HG02763 (cell line): ENCODE data around the gene CDC42EP5.
"Not testable (repeated sequence)": the region's sequence is repeated elsewhere in the genome, so short reads cannot be mapped to it uniquely, and the experiment has no call there.

Source experiments
- ATAC-seq: cut with Tn5 transposase; IDR thresholded peaks from one replicate; pipeline ENCODE4 v1.9.1; 2021; ENCODE audit warnings: mild to moderate bottlenecking, moderate library complexity; ENCODE audit not compliant: unreplicated experiment

The CDC42EP5 gene

DNA sequence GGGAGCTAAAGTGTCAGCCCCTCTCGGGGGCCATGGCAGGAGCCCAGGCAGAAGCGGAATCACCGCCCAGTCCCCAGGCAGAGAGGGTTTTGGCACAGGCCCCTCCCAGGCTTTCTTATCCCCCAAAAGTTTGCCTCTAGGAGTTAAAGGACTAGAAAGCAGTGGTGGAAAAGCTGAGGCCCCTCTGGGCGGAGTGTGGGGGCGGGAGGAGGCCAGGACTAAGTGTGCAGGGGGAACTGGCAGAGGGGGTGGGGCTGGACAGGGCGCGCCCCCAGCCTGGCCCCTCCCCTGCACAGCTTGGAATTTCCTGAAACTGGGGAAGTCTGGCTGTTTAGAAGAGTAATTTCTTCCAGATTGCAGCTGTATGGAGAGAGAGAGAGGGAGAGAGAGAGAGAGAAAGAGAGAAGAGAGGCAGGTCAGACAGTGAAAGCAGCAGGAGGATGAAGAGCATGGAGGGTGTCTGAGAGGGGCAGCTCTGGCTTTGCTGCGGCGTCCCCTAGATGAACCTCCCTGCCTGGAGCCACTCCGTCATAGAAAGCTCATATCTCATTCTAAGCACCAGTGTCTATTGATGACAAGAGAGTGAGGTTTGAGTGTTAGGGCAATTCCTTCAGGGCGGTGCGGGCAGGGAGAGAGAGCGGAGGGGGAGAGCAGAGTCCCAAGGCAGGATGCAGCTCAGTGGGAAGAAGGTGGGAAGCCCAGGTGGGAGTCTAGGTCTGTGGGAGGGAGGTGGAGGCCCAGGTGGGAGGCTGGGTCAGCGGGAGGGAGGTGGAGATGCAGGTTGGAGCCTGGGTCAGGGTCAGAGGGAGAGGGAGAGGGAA lies at the start of gene CDC42EP5:
CDC42EP5 (minus strand) TSS at position 226 of the 821 bp plus-strand sequence. CDS start 7,749 bp downstream, outside the sequence.
- ATAC-seq: no peak

DNA sequence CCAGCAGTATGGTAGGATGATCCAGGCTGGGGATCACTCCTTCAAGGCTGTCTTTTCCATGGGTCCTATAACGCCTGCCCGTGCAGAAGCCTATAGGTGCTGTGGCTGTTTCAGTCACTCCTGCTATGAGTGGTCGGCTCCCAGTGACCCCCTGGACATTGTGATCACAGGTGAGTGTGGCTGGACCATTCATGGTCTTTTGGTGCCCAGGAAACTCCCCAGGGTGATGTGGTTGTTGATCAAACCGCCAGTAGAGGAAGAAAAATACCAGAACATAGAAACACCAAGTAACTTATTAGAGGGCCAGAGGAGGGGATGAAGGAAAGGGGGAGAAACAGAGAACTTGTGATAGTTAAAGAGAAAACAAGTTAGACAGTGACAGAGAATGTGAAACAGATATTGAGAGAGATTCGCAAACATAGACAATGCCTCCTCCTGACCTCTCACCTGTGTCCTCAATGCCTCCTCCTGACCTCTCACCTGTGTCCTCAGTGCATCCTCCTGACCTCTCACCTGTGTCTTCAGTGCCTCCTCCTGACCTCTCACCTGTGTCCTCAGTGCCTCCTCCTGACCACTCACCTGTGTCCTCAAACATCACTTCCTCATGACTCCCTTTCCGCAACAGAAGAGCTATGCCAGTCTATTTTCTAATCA lies 48.9 kb upstream of the CDC42EP5 start:
- ATAC-seq: no peak

DNA sequence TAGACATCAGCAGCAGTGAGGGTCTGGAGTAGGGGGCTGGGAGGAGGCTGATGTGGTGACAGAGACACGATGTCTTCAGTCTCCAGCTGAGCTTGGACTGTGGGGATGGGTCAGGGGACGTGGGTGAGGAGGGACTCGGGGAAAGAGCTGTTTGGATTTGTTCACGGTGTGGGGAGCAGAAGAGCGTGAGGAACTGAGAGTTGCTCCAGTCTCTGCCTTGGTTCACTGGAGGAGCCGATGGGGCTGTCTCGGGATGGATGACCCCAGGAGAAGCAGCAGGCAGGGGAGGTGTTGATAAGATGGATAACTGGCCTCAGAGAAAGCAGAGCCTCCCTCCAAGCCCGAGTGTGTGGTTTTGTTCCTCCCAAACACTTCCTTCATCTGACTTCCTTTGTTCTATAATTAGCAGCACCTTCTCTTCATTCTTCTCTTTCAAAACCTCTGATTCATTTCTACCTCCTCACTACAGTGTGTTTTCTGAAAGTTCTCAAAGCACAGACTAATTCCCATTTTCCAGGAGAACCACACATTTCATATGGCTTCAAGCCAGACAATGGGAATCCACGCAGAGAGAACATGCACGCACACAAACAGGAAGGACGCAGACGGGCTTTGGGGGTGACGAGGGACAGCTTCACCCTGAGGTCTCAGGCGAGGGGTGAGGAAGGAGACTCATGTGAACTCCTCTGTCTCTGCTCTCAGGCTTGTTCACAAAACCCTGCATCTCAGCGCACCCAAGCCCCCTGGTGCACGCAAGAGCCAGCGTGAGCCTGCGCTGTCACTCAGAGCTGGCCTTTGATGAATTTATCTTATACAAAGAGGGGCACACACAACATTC lies 48.1 kb upstream of the CDC42EP5 start:
- no peak for ATAC-seq

DNA sequence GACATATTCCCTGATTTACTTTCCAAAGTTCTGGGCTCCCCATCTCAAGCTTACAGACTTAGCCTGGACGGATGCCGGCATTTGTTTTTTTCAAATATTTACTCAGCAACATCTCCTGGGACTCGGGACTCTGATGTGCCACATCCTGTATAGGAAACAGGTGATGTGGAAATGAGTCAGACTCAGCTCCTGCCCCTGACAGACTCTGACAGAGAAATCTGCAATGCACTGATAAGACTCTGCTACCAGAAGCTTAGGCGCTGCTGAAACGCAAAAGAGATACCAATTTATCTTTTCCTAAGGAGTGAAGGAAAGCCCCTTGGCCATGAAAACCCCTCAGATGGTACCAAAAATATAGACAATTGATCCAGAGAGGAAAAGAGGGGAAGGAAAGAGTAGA lies 45.7 kb upstream of the CDC42EP5 start:
- no peak for ATAC-seq

DNA sequence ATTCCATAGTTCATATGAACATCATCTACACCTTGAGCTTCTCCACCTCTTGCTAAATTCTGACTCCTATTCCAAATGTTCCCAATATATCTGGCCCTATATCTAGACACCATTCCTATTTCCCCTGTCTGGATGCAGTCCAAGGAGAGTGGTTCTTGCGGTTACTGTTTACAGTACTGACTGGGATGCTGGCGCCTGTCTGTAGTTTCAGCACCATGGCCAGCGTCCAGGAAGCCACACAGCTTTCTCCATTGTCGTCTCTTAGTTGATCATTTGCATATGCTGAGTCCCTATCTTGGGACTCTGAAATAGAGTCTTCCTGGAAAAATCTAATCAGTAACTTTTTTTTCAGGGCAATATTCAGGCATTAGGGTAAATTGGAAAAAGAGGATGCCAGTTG lies 44.4 kb upstream of the CDC42EP5 start:
- ATAC-seq: no peak

- no peak for ATAC-seq
Observed at GRCh38 chr19:54515156-54515555, 42.1 kb upstream of the CDC42EP5 start.

- ATAC-seq: not testable (repeated sequence)
Observed at GRCh38 chr19:54509200-54509940, 36.3 kb upstream of the CDC42EP5 start.

DNA sequence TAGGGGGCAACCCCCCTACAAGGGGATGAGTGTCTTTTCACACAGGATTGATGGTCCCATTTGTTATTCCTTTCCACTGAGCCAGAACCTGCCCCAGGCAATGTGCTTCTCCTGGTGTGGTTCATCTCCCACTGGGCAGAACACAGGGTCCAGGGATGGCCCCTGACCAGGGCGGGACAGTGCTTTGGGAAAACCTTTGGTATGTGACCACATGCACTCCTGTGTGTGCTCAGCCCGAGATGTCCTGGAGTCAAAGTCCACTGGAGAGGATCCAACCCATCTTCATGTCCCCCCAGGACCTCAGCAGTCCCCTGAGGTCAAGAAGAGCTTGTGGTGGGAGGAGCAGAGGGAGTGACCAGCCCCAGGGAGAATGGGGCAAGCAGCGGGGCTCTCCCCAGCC lies 35.4 kb upstream of the CDC42EP5 start:
- ATAC-seq: not testable (repeated sequence)

DNA sequence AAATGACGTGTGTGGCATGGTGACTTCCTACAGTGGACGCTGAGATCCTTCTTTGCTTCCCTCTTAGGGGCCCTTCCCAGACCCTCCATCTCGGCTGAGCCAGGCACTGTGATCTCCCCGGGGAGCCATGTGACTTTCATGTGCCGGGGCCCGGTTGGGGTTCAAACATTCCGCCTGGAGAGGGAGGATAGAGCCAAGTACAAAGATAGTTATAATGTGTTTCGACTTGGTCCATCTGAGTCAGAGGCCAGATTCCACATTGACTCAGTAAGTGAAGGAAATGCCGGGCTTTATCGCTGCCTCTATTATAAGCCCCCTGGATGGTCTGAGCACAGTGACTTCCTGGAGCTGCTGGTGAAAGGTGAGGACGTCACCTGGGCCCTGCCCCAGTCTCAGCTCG lies 34.7 kb upstream of the CDC42EP5 start:
- no peak for ATAC-seq

- not testable (repeated sequence) for ATAC-seq
Observed at GRCh38 chr19:54507038-54507717, 34.1 kb upstream of the CDC42EP5 start.

DNA sequence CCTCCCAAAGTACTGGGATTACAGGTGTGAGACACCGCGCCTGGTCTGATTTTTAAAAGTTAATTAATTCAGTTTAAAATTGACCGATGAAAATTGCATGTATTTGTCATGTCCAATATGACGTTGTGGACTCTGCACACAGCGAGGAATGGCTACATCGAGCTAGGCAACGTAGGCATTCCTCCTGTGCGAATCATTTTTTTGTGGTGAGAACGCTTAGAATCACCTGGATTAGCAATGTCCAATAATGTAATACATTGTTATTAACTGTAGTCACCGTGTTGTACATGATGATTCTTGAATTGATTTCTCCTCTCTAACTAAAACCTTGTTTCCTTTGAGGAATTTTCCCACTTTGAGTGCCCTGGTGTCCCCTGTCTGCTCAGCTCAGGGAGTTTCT lies 33.0 kb upstream of the CDC42EP5 start:
- no peak for ATAC-seq

- ATAC-seq: not testable (repeated sequence)
Observed at GRCh38 chr19:54505542-54505941, 32.4 kb upstream of the CDC42EP5 start.

- no peak for ATAC-seq
Observed at GRCh38 chr19:54502518-54503048, 29.5 kb upstream of the CDC42EP5 start, which contains the start of gene LAIR2. TSS of gene LAIR2 (plus strand) at chr19:54502831. CDS start at chr19:54502919, 88 bp downstream.

DNA sequence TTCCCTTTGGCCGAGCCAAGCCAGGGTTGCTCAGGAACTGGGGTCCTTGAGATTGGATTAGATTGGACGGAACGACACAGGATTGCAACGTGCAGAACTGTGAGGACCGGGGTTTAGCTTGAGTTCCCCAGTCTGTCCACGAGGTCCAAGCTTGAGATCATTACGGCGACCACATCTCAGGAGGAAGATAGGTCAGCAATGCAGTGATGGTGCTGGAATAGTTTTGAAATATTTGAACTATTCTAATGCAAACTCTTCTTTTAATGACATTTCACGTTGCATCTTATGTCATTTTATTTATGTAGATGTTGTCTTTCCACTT lies 25.3 kb upstream of the CDC42EP5 start:
- ATAC-seq: not testable (repeated sequence)

GRCh38 chr19:54497747-54498450 lies 24.8 kb upstream of the CDC42EP5 start:
- ATAC-seq: not testable (repeated sequence)

DNA sequence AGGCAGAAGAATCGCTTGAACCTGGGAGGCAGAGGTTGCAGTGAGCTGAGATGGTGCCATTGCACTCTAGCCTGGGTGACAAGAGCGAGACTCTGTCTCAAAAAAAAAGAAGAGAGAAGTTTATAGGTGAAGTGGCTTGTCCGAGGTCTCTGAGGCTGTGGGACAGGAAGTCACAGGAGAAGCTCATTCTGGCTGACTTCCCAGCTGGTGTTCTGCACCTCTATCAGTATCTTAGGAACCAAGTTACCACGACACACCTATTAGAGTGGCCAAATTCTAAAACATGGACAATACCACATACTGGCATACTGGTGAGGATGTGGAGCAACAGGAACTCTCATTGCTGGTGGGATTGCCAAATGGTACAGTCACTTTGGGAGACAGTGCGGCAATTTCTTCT lies 22.2 kb upstream of the CDC42EP5 start:
- not testable (repeated sequence) for ATAC-seq

GRCh38 chr19:54493967-54494585 lies 21.0 kb upstream of the CDC42EP5 start:
- no peak for ATAC-seq

GRCh38 chr19:54493056-54493455 lies 20.0 kb upstream of the CDC42EP5 start:
- ATAC-seq: not testable (repeated sequence)

- ATAC-seq: no peak
Observed at GRCh38 chr19:54492568-54492967, 19.5 kb upstream of the CDC42EP5 start.
